Lung (tissue), 12 donors: ENCODE results near the gene BSN. TPM values are rescaled to one million over a fixed set of nuclear protein-coding genes. Genes with fewer than 3 reads are reported as not detected.

ENCODE experiments used
- ATAC-seq: fragments of 200-7000 bp; cut with Tn5 transposase; one replicate; pipeline ENCODE4 v1.9.1; 2020; ENCODE audit warnings: moderate number of reproducible peaks; ENCODE audit not compliant: insufficient read depth, low FRiP score
- DNase-seq, 3 donors: peaks; one replicate each; pipeline ENCODE4 v3.0.0-alpha.2; 2013 to 2017
- H3K27ac ChIP-seq, 2 donors: one replicate each; pipeline ENCODE4 v1.5.1; 2013; ENCODE audit warnings: mild to moderate bottlenecking in 2 of 2, moderate library complexity in 2 of 2, control low read depth in 1 of 2, inconsistent platforms in 1 of 2, low read depth in 1 of 2, low read length in 1 of 2
- H3K27me3 ChIP-seq, 3 donors: one replicate each; pipeline ENCODE4 v1.5.1; 2013; ENCODE audit warnings: low read length in 2 of 3; ENCODE audit not compliant: control insufficient read depth in 3 of 3, insufficient read depth in 3 of 3
- H3K36me3 ChIP-seq, 4 donors: one replicate each; pipeline ENCODE4 v1.5.1; 2013; ENCODE audit warnings: low read length in 4 of 4, mild to moderate bottlenecking in 1 of 4, moderate library complexity in 1 of 4; ENCODE audit not compliant: control insufficient read depth in 4 of 4, insufficient read depth in 4 of 4
- H3K4me1 ChIP-seq, 5 donors: one replicate each; pipeline ENCODE4 v1.5.1; 2013; ENCODE audit warnings: low read length in 5 of 5, mild to moderate bottlenecking in 2 of 5, moderate library complexity in 1 of 5; ENCODE audit not compliant: control insufficient read depth in 5 of 5, insufficient read depth in 5 of 5
- H3K4me3 ChIP-seq: one replicate; pipeline ENCODE4 v1.5.1; 2013; ENCODE audit warnings: mild to moderate bottlenecking, control low read depth, moderate library complexity
- H3K9ac ChIP-seq, 2 donors: one replicate each; pipeline ENCODE4 v1.5.1; 2013; ENCODE audit warnings: low read length in 2 of 2, control low read depth in 1 of 2; ENCODE audit not compliant: insufficient read depth in 1 of 2
- H3K9me3 ChIP-seq, 4 donors: one replicate each; pipeline ENCODE4 v1.5.1; 2013; ENCODE audit warnings: low read length in 3 of 4, mild to moderate bottlenecking in 1 of 4, moderate library complexity in 1 of 4; ENCODE audit not compliant: control insufficient read depth in 4 of 4, insufficient read depth in 3 of 4
- WGBS, 2 donors: extraction: QIAGEN DNeasy Blood & Tissue Kit; methylation state at CpG; one replicate each; pipeline ENCODE4 v1.1.7; 2013; 5-methylcytosine and 5-hydroxymethylcytosine counted together
- polyA plus RNA-seq, 2 donors: library from polyadenylated mRNA; stranded (reverse); fragments of 200-250 nt; gene quantifications; one replicate each; pipeline ENCODE4 v1.2.1, GENCODE V29; 2013
- total RNA-seq, 2 donors: library from RNA; depleted of rRNA in 1 of 2; stranded (reverse); fragments of >200 nt in 1 of 2; gene quantifications; one replicate each; pipeline ENCODE4 v1.2.1, GENCODE V29; 2014 to 2021
- TF ChIP-seq, protein P1 (sequence below): IDR thresholded peaks from 2 replicates; pipeline ENCODE4 v1.5.1; 2012; ENCODE audit warnings: mild to moderate bottlenecking; ENCODE audit errors: control extremely low read depth, extremely low read depth
- donor health status: control.
- donor health status: control.
- donor health status: Bipolar disorder and iron deficiency.
- donor health status: healthy.
- donor health status: DM: yes; HTN: yes; CAD: no.

BSN gene
- total and polyA plus RNA-seq, 4 donors, result 0.09 to 0.71 (median 0.47) TPM

DNA sequence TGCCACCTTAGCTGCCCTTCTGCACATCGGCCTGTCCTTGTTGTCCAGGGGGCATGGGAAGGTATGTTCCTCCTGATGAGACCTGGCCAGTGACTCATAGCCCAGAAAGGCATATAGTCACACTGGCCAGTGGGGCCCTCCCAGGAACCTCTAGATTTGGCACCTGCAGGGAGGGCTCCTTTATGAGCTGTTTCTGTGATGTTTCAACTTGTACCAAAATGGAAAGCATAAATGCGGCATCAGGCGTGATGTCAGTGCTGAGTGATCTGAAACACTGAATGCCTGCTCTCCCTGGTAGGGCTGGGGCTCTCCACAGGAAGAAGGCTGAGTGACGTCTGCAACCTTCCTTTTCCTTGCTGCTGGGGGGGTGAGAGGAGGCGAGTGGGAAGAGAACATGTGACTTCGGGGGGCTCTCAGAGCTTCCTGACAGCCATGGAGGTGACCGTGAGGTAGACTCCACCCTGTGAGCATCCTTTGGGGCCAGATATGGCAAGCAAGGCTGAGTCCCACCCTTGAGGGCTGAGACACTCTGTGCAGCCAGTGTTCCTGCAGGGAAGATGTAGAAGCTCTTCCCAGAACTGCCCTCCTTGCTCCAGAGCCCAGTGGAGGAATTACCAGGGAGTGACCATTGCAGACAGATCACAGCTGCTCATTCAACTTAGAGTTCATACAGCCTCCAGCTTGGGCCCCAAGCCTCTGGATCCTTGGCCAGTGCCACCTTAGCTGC is 82.8 kb downstream of the BSN start:
- H3K27me3 ChIP-seq, result no peaks in the 10 kb centered on the region
- WGBS, 2 donors, result 49 to 57% methylated on average over 7 of the region's 7 CpGs
- no peak overlapping the region for H3K4me3 ChIP-seq
- DNase-seq, result no peak
- no peaks in the 10 kb centered on the region for H3K4me1 ChIP-seq
- H3K36me3 ChIP-seq, result no peaks in the 10 kb centered on the region
- H3K27ac ChIP-seq, result no peak overlapping the region
- no peak overlapping the region for H3K9ac ChIP-seq
- TF ChIP-seq, protein P1, sequence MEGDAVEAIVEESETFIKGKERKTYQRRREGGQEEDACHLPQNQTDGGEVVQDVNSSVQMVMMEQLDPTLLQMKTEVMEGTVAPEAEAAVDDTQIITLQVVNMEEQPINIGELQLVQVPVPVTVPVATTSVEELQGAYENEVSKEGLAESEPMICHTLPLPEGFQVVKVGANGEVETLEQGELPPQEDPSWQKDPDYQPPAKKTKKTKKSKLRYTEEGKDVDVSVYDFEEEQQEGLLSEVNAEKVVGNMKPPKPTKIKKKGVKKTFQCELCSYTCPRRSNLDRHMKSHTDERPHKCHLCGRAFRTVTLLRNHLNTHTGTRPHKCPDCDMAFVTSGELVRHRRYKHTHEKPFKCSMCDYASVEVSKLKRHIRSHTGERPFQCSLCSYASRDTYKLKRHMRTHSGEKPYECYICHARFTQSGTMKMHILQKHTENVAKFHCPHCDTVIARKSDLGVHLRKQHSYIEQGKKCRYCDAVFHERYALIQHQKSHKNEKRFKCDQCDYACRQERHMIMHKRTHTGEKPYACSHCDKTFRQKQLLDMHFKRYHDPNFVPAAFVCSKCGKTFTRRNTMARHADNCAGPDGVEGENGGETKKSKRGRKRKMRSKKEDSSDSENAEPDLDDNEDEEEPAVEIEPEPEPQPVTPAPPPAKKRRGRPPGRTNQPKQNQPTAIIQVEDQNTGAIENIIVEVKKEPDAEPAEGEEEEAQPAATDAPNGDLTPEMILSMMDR, result no peak
- ATAC-seq, result no peak
- H3K9me3 ChIP-seq, result no peaks in the 10 kb centered on the region

DNA sequence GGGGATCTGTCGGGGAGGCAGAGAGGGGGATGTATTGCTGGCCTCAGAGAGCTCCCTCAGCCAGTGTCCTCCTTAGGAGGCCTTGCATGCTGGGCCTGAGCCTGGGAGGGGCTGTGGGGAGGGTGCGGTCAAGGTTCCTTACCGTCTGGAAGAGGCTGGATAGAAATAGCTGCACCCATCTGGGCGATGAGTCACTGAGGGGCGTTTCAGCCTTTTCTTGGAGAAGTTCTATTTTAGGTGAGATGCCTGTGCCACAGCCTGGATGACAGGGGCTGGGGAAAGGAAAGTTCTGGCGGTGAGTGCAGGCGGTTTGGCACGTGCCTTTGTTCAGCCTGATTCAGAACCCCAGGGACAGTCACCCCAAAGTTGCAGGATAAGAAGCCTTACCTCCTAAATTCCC is 84.2 kb downstream of the BSN start:
- Histone ChIP-seq H3K27ac (no peak overlapping the region), H3K9me3 (no peaks in the 10 kb centered on the region), H3K4me1 (no peaks in the 10 kb centered on the region), H3K9ac (no peak overlapping the region), H3K27me3 (no peaks in the 10 kb centered on the region), H3K4me3 (no peak overlapping the region), H3K36me3 (no peaks in the 10 kb centered on the region)
- 64% methylated on average over 8 of the region's 8 CpGs for WGBS, 2 donors
- TF ChIP-seq, protein P1, result no peak
- no peak for DNase-seq
- no peak for ATAC-seq

DNA sequence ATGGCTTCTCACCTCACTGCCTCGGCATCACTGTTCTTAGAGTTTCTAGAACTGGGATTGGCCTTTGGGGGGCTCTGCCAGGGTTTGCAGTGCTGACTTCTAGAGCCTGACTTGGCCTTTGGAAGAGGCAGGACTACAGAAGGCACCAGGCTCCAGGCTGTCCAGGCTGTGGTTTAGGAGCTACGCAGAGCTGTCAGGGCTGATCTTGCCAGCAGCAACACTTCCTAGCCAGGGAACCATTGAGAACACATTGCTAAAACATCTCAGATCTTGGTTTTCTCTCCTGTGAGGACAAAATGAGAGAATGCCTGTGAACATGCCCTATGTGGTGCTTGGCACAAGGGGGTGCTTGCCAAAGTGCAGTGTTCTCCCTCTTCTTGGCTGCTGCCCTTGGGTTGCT is 85.3 kb downstream of the BSN start:
- DNase-seq (no peak), ATAC-seq (no peak)
- H3K4me3 ChIP-seq, result no peak overlapping the region
- TF ChIP-seq, protein P1, result no peak
- H3K27me3 ChIP-seq, result no peaks in the 10 kb centered on the region
- WGBS, 2 donors, result 82 to 91% methylated on average over 2 of the region's 2 CpGs
- H3K27ac ChIP-seq, result no peak overlapping the region
- no peak overlapping the region for H3K9ac ChIP-seq
- no peaks in the 10 kb centered on the region for H3K4me1 ChIP-seq
- no peaks in the 10 kb centered on the region for H3K9me3 ChIP-seq
- no peaks in the 10 kb centered on the region for H3K36me3 ChIP-seq

DNA sequence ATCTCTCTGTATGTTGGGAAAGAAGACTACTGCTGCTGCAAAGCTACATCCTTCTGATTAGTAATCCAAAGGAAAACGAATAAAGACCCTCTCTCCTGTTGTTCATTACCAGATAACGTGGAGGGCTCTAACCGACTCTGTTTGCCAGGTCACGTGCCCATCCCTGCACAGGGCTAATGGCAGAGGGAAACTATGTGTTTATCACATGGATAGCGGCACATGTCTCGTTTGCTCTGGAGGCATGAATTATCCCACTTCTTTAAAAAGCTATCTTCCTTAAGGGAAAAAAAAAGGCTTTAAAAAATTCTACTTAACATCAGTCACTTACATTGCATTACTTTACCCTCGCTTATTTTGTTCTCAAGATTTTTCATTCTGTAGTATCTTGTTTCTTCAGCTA is 87.0 kb downstream of the BSN start:
- TF ChIP-seq, protein P1, result no peak
- no peaks in the 10 kb centered on the region for H3K9me3 ChIP-seq
- DNase-seq (no peak), ATAC-seq (no peak)
- no peak overlapping the region for H3K27ac ChIP-seq
- H3K4me1 ChIP-seq, result no peaks in the 10 kb centered on the region
- H3K4me3 ChIP-seq, result no peak overlapping the region
- WGBS, 2 donors, result 67 to 79% methylated on average over 7 of the region's 7 CpGs
- no peaks in the 10 kb centered on the region for H3K27me3 ChIP-seq
- H3K9ac ChIP-seq, result no peak overlapping the region
- no peaks in the 10 kb centered on the region for H3K36me3 ChIP-seq
